ENCODE results near the gene CRYBG2.

CRYBG2 gene

DNA sequence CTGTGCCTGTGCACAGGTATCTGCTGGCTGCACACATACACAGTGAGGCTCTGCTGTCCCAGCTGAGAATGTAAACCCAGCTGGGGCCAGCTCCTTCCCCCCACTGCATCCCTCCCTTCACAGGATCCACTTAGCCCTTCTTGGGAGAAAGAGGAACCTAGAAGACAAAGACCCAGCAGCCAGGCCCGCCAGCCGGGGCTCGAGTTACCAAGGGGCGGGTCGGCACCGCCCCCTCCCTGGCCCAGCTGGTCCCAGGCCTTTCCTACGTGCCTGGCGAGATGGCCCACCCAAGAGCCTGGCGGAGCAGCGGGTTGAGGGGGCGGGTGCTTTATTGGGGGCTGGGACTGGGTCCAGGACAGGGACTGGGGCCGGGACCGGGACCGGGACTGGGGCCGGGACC, 72.0 kb downstream of the CRYBG2 start:
- DNase-seq = peak; percentile 22
- H3K4me3 Mint-ChIP-seq = peak overlapping the region; percentile 87
- no peaks in the 10 kb centered on the region for H3K9me3 Mint-ChIP-seq

DNA sequence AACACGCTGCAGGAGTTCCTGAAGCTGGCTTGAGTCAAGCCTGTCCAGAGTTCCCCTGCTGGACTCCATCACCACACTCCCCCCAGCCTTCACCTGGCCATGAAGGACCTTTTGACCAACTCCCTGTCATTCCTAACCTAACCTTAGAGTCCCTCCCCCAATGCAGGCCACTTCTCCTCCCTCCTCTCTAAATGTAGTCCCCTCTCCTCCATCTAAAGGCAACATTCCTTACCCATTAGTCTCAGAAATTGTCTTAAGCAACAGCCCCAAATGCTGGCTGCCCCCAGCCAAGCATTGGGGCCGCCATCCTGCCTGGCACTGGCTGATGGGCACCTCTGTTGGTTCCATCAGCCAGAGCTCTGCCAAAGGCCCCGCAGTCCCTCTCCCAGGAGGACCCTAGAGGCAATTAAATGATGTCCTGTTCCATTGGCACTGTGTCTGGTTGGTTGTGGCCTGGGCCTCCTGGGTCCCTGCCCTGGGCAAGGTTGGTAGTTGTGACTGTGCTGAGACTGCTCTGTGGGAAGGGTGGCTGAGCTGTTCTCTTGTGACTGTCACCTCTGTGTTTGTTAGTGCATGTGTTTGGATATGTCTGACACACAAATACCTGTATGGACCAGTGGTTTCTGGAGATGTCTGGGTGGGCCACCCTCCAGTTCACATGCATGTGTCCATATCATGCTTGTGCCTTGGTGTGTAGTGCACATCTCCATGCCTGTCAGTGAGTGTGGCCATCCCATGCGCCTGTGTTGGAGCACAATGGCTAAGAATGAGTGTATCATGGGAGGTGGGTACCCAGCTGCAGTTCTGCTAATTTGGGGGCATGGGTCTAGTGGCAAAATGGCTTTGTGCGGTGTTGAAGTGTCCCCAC, 72.6 kb downstream of the CRYBG2 start:
- DNase-seq = peak; percentile 16
- no peak for ATAC-seq
- Mint-ChIP-seq H3K9me3 (no peaks in the 10 kb centered on the region), H3K4me3 (peak overlapping the region; percentile 87), H3K27ac (peak overlapping the region; percentile 91), H3K27me3 (no peaks in the 10 kb centered on the region), H3K4me1 (peaks cover 90% of the 10 kb centered on the region), H3K36me3 (ENCODE audit: low read depth) (peaks cover 61% of the 10 kb centered on the region)

More for the DNA sequence above, 72.0 kb downstream of the CRYBG2 start:
- ATAC-seq = no peak
- Mint-ChIP-seq H3K36me3 (ENCODE audit: low read depth) (peaks cover 58% of the 10 kb centered on the region), H3K27ac (peak overlapping the region; percentile 91), H3K27me3 (no peaks in the 10 kb centered on the region), H3K4me1 (peaks cover 90% of the 10 kb centered on the region)

GRCh38 chr1:26280333-26281042, 73.4 kb downstream of the CRYBG2 start:
- ATAC-seq (no peak), DNase-seq (peak; percentile 39)
- Mint-ChIP-seq H3K27me3 (no peaks in the 10 kb centered on the region), H3K36me3 (ENCODE audit: low read depth) (peaks cover 63% of the 10 kb centered on the region), H3K4me3 (peak overlapping the region; percentile 87), H3K4me1 (peaks cover 90% of the 10 kb centered on the region), H3K27ac (peak overlapping the region; percentile 91), H3K9me3 (no peaks in the 10 kb centered on the region)

GRCh38 chr1:26279456-26280332, 74.2 kb downstream of the CRYBG2 start, which contains the start of gene SH3BGRL3:
TSS of gene SH3BGRL3 (plus strand) at chr1:26280086. CDS start at chr1:26280156, 70 bp downstream.
- H3K9me3 Mint-ChIP-seq = no peaks in the 10 kb centered on the region
- H3K36me3 Mint-ChIP-seq (ENCODE audit: low read depth) = peaks cover 59% of the 10 kb centered on the region

DNA sequence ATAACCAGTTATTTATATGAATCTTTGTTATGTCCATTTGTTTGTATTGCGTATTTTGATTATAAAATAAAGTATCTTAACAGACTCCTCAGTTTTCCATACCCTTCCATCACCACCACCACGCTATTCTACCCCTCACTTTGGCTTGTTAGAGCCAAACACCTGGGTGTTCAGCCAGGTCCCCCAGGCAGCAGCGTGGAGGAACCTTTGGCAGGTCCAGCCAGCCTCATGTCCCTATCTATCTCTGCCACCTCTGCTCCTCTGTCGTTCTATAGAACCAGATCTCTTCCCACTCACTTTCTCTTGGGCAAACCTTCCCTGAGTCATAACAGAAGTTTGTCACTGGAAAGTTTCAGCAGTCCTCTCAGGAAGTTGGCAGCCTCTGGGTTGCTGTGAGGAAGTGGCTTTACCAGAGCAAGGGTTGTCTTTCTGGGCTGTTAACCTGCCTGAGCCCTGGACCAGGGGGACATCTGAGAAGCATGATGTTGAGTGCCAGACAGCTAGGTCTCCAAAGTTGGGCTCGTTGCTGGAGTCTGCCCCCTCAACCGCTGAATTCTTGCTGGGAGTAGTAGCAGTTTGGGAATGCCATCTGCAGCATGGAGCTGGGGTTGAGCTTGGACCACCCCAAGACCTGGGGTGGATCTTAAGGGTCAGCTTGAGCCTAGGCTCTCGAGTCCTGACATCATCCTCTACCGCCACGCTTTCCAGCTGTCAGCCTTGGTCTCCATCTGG, 75.0 kb downstream of the CRYBG2 start:
- H3K4me3 Mint-ChIP-seq = peak overlapping the region; percentile 87
- peaks cover 60% of the 10 kb centered on the region for H3K36me3 Mint-ChIP-seq (ENCODE audit: low read depth)
- ATAC-seq = peak; percentile 31
- H3K27me3 Mint-ChIP-seq = no peaks in the 10 kb centered on the region
- no peaks in the 10 kb centered on the region for H3K9me3 Mint-ChIP-seq
- peaks cover 88% of the 10 kb centered on the region for H3K4me1 Mint-ChIP-seq
- DNase-seq = peak; percentile 61
- peak overlapping the region; percentile 96 for H3K27ac Mint-ChIP-seq

More at GRCh38 chr1:26279456-26280332, 74.2 kb downstream of the CRYBG2 start, which contains the start of gene SH3BGRL3:
- DNase-seq (peak; percentile 89), ATAC-seq (peak; percentile 40)
- H3K27me3 Mint-ChIP-seq = no peaks in the 10 kb centered on the region
- peaks cover 90% of the 10 kb centered on the region for H3K4me1 Mint-ChIP-seq
- H3K27ac Mint-ChIP-seq = peak within 1 kb of the TSS; percentile 96
- H3K4me3 Mint-ChIP-seq = peak within 1 kb of the TSS; percentile 87

- Mint-ChIP-seq H3K9me3 (no peaks in the 10 kb centered on the region), H3K4me1 (peaks cover 82% of the 10 kb centered on the region), H3K36me3 (ENCODE audit: low read depth) (peaks cover 57% of the 10 kb centered on the region), H3K27ac (peak overlapping the region; percentile 96), H3K4me3 (peak overlapping the region; percentile 87), H3K27me3 (no peaks in the 10 kb centered on the region)
- DNase-seq (peak; percentile 30), ATAC-seq (no peak)
Measured at GRCh38 chr1:26278303-26278702, 75.6 kb downstream of the CRYBG2 start.

DNA sequence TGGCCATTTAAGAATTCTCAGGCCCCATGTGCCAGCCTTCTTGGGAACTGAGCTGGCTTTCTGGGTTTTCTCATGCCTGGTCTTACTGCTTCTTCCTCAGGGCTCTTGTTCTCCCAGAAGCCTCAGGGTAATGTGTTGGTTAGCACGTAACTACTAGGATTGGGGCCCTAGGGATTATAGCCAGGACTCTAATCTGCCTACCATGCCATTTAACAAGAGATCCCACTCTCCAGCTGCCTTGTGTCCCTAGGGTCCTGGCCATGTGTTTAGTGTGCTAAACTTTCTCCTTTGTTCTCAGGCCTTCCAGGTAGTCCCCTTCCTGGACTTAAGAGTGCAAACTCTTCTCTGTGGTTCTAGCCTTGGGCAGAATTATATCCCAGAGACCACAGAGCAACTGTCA, 76.2 kb downstream of the CRYBG2 start:
- Mint-ChIP-seq H3K27me3 (no peaks in the 10 kb centered on the region), H3K9me3 (no peaks in the 10 kb centered on the region), H3K4me1 (peaks cover 76% of the 10 kb centered on the region), H3K27ac (peak overlapping the region; percentile 96), H3K4me3 (peak overlapping the region; percentile 87), H3K36me3 (ENCODE audit: low read depth) (peaks cover 54% of the 10 kb centered on the region)
- DNase-seq (no peak), ATAC-seq (no peak)

GRCh38 chr1:26277261-26277661, 76.7 kb downstream of the CRYBG2 start:
- Mint-ChIP-seq H3K27me3 (no peaks in the 10 kb centered on the region), H3K9me3 (no peaks in the 10 kb centered on the region), H3K27ac (peak overlapping the region; percentile 96), H3K4me3 (peak overlapping the region; percentile 19), H3K36me3 (ENCODE audit: low read depth) (peaks cover 52% of the 10 kb centered on the region), H3K4me1 (peaks cover 72% of the 10 kb centered on the region)
- DNase-seq = no peak
- ATAC-seq = no peak

DNA sequence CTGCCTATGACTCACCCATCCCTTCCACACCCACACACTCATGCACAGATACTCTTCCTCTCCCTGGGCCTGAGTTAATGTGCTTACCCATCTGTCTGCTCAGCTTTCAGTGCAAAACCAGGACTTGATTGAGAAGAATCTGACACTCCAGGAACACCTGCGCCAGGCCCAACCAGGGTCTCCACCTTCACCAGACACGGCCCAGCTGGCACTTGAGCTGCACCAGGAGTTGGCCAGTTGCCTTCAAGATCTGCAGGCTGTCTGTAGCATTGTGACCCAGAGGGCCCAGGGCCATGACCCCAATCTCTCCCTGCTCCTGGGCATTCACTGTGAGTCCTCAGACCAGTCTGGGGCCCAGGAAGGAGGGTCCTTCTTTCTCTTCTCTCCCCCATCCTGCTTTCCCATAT, 77.5 kb downstream of the CRYBG2 start:
- Mint-ChIP-seq H3K9me3 (no peaks in the 10 kb centered on the region), H3K27ac (peak overlapping the region; percentile 96), H3K4me1 (peaks cover 64% of the 10 kb centered on the region), H3K27me3 (no peaks in the 10 kb centered on the region), H3K4me3 (peak overlapping the region; percentile 19), H3K36me3 (ENCODE audit: low read depth) (peaks cover 53% of the 10 kb centered on the region)
- DNase-seq = no peak
- ATAC-seq = no peak

- H3K4me3 Mint-ChIP-seq = peak overlapping the region; percentile 67
- DNase-seq (peak; percentile 83), ATAC-seq (peak; percentile 74)
- H3K36me3 Mint-ChIP-seq (ENCODE audit: low read depth) = peaks cover 50% of the 10 kb centered on the region
- H3K4me1 Mint-ChIP-seq = peaks cover 58% of the 10 kb centered on the region
- peak overlapping the region; percentile 96 for H3K27ac Mint-ChIP-seq
- no peaks in the 10 kb centered on the region for H3K9me3 Mint-ChIP-seq
- no peaks in the 10 kb centered on the region for H3K27me3 Mint-ChIP-seq
Measured at GRCh38 chr1:26275580-26276431, 78.1 kb downstream of the CRYBG2 start.

GRCh38 chr1:26274801-26275425, 79.0 kb downstream of the CRYBG2 start:
- Mint-ChIP-seq H3K4me1 (peaks cover 56% of the 10 kb centered on the region), H3K27ac (peak overlapping the region; percentile 96), H3K36me3 (ENCODE audit: low read depth) (peaks cover 54% of the 10 kb centered on the region), H3K27me3 (no peaks in the 10 kb centered on the region), H3K4me3 (no peak overlapping the region), H3K9me3 (no peaks in the 10 kb centered on the region)
- peak; percentile 6 for ATAC-seq
- DNase-seq = peak; percentile 23

All from activated naive CD8-positive, alpha-beta T cell treated with anti-CD3 and anti-CD28 coated beads, Interleukin-2, amount 50 U/mL, for 24 hours (primary cell).